CD4-positive, alpha-beta T cell treated with Interferon alpha-2 for 1 hour (primary cell): ENCODE results near the gene SH2B3.
A peak's percentile ranks its signal among the peaks of the same experiment; 100 is the strongest.
"Not testable (repeated sequence)": the region's sequence is repeated elsewhere in the genome, so short reads cannot be mapped to it uniquely, and the experiment has no call there.

Source experiments
- DNase-seq, 2 donors: peaks; one replicate each; pipeline ENCODE4 v3.0.0-alpha.2; 2020 to 2022

SH2B3 gene

DNA sequence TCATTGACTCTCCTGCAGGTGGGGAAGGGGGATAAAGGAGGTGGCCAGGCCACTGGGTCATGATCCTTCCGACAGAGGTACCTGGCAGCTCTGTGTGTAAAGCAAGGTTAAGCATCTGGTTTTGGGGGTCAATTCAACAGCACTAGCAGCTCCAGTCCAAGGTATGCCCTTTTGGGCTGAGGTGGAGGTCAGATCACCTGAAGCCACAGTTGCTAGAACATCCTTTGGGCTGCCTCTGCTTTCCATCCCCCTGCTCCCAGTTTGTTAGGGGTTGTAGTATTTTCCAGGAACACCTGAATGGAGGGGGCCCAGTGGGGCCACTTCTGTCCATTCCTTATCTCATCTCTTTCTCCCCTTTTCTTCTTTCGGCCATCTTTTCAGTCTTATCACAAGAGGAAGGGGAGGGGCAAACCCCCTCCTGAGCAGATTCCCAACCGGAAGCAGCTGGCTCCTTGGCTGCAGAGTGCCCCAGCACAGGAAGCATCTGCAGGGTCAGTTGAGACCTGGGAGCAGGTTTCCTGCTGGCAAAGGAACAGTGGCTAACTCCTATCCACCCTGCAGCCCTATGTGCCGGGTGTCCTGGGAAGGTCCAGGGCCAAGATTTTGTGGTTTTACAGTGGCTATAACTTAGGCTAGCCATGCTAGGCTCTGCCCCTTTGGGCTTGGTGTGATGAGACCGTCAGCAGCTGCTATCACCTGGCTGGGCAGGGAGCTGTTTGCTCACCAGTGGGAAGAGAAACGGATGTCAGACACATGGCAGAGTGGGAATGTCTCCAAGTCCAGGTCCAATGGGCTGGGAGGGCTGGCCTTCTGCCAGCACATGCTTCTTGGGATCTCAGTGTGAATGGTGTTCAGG lies 40.2 kb downstream of the SH2B3 start:
- no peak for DNase-seq

DNA sequence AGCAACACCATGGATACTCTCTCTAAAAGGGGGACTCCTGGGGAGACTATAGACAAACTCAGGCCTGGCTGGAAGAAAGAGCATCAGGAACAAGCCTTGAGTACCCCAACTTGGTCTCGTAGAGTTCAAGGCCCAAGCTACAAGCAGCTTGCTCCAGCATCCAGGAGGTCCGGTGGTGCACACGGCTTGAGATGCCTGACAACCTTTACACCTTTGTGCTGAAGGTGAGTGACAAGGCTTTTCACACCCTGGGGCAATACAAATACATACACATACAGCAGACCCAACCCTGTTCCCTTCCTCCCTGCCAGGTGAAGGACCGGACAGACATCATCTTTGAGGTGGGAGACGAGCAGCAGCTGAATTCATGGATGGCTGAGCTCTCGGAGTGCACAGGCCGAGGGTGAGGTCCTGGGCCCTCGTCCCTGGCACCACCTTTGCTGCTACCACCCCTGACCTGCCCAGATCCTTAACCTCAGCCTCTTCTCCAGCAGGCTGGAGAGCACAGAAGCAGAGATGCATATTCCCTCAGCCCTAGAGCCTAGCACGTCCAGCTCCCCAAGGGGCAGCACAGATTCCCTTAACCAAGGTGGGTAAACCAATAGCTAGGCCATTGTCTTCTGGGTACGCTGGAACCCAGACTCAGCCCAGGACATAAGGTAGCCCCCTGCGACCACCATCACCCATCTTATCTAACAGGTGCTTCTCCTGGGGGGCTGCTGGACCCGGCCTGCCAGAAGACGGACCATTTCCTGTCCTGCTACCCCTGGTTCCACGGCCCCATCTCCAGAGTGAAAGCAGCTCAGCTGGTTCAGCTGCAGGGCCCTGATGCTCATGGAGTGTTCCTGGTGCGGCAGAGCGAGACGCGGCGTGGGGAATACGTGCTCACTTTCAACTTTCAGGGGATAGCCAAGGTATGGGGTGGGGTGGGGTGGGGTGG lies 41.2 kb downstream of the SH2B3 start:
- DNase-seq = no peak

DNA sequence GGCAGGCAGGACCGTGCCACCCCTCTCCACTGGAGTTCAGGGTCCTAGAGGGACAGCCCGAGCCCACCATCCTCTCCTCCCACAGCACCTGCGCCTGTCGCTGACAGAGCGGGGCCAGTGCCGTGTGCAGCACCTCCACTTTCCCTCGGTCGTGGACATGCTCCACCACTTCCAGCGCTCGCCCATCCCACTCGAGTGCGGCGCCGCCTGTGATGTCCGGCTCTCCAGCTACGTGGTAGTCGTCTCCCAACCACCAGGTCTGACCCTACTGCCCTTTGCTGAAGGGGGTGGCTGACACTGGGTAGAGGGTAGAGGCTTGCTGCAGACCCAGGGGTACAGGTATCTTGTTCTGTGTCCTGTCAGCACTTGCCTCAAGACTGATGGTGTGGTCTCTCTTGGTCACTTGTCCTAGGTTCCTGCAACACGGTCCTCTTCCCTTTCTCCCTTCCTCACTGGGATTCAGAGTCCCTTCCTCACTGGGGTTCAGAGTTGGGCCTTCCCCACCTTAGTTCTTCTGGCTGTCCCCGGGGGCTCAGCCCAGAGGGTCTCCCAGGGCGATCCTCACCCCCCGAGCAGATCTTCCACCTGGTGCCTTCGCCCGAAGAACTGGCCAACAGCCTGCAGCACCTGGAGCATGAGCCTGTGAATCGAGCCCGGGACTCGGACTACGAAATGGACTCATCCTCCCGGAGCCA lies 42.0 kb downstream of the SH2B3 start:
- no peak for DNase-seq

DNA sequence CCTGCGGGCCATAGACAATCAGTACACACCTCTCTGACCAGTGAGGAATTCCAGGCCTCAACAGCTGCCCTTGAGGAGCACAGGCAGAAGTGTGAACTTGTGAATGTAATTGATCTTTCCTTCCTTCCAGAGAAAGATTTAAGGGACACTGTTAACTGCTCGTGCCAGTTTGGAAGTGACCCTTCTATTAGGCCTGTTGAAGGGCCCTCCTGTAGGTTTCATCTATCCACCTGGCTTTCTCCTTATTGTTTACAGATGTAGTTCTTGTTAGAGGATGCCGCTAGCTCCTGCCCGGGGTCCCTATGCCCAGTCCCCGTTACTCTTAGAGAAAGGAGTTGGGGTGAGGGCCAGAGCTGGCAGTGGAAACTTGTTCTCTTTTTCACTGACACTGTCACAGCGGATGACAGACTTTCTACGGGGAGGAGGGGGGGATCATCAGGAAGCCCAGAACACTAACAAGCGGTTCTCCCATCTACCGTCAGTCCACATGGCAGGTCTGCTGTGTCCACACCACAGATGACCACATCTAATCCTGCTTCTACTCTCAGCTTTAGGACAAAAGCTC lies 42.6 kb downstream of the SH2B3 start:
- DNase-seq = no peak

DNA sequence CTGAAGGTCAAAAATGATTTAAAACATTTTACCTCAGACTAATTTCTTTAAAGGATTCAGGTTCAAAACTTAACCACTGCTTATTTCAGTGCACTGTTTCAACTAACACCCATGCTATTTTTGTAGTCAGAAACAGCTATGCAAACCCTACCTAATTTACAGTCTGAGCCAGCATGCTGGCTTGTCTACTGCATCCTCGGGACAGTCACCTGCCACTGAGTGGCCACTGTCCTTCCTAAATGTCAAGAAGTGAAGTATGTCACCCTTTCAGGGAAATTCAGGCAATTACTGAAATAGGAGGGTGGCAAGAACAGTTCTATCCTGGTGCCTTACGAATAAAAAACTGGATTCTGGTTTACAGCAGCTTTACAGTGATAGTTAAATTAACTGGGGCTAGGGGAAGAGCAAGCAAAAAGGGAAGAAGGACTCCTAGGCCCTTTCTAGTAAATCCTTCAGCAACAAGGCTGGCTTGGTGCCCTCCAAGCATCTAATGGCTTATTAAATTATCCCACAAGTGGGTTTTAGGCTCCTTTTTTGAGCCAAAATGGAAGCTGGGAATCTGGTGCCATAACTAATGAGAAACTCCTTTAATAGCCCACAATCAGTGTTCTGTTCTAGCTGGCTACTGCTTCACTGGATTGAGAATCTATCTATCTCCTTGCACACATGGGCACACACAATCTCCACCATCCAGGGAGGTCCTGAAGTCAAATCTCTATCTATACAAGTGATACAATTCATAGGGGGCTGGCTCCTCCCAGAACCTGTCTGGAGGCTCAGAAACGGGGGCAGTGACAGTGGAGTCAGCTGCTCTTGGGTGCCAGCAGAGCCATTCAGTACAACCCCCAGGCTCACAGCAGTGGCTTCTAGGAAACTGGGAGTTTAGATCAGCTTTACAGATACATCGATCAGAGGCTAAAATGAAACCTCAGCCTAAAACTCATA lies 43.4 kb downstream of the SH2B3 start:
- DNase-seq = peak in 1 of 2 donors; percentile 45

DNA sequence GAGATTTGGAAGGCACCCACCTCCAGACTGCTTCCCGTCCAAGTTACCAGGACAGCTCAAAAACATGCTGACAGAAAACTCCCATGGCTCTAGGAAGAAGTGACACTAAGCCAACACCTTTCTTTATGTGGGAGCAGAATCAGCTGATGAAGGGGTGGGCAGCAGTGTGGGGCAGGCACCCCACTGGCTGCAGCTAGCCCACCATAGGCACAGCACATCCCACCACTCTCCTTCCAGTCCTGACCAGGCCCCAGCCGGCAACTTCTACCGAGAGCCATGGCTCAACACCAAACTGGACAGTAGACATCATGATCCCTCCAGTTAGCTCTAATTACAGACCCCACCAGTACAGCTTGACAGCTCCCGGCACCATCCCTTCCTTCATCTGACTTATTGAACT lies 45.0 kb downstream of the SH2B3 start:
- no peak for DNase-seq

DNA sequence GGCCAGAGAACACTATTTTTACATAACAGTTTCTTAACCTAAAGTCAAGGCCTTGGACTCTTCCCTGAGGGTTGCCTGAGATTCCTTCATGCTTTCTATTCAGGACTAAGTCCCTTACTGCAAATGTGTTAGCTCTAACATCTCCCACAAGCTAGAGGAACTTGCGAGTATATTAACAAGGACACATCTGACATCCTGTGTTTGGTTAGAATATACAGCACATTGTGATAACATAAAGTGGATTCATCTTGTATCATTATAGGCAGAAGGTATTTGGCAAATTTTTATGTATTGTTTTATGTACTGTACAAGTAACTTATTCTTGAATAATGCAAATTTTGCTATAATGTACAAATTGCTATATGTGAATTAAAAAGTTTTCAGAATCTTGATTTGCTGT lies 45.5 kb downstream of the SH2B3 start:
- DNase-seq = no peak

DNA sequence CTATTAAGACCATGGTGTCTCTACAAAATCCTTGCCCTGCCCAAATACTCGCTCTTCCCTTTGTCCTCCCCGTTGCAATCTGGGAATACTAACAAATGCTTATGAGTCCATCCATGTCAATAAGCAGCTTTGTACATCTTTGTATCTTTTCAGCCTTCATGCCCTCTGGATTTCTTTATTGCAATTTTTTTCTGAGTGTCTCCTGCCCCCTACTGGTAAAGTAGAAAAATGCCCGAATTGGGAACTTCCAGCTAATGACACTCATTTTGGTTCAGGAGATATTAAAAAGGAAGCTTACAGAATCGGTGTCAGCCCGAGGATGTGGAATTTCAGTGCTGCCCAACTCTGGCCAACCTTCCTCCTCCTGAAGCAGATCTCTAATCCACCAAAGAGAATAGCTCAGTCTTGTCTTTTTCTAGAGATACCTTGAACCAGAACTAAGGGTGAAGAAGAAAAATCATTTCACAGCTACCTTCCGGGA lies 46.0 kb downstream of the SH2B3 start:
- peak in 1 of 2 donors; percentile 82 for DNase-seq

DNA sequence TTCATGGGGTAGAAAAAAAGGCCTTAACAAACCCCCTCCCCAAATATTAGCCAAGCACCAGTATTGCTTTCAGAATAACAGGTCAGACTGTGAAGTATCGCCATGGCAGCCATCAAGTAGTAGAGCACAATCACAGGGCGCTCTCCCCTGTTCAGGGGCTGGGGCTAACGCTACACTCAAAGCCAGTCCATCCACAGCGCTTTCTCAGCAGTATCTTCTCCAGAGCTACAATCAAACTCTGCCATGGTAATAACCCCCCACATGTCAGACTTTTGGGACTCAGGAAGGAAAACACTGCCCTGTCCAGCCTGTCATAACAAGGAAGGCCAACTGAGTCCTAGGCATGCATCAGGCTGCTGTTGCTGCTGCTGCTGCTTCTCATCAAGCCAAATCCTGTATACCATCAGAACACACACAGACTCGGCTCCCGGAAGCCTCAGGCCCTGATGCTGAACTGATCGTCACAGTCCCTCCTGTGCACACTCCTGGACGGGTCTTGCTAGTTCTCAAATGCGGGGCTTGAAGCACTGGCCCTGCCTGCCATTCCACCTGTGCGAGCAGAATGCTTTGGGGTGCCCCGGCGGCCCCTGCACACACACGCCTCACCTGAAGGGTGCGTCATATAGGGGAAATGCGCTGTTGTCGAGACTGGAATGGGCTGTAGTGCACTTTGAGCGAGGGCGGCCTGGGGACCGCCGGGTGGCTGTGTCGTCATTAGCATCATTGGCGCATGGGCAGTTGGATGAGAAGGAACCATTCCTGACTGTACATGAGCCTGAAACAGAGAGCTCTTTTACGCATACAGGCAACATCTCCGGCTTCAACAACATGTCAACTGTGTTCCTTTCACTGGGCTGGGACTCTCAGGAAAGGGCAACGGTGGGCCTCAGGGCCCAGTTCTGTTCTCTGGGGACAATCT lies 47.6 kb downstream of the SH2B3 start:
- DNase-seq = no peak

DNA sequence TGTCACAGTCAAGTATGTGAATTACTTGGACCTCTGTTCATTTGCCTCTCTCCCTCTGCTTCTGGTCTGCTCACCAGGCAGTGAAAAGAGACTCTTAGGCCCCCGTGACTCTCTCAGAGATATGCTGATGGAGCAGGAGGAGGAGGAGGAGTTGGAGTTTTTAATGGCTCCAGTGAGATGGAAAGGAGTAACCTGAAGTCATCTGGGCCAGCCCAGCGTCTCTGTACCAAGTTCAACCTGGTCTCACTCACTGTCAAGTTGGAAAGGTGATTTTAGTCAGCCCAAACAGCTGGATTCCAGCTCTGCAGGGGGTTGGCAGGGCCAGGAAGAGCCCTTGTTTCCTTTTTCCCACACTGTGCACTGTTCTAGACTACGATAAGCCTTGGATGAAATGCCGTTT lies 48.6 kb downstream of the SH2B3 start:
- DNase-seq = no peak

DNA sequence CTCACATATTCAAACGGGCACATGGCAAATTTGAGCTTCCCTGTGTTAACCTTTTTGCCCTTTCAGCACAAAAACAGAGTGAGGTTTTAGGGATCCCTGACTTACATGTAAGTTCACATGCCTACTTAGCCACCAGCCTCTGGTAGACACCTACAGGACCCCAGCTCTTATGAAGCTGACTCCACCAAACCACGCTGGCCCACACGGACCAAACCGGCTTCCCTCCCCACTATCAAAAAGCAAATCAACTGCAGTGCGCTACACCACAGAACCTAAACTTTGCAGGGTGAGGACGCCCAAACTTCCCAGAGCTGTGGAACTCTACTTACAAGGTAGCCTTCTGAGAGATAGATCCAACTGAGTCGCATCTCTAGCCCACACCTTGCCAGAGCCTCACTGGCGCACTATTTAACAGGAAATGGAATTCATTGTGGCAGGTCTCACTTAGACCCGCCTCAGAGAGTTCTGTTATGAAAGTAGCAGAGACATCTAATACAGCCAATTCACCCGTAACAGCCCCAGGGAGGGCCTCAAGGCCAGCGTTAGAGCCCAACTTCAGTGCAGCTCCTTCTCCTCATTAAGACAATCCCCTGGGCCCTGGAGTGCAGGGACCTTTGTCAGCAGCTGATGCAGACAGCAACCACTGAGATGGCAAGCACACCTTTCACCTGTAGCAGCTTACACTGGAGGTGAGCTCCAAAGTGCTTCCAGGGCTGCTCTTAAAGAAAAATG lies 49.2 kb downstream of the SH2B3 start:
- DNase-seq = no peak

DNA sequence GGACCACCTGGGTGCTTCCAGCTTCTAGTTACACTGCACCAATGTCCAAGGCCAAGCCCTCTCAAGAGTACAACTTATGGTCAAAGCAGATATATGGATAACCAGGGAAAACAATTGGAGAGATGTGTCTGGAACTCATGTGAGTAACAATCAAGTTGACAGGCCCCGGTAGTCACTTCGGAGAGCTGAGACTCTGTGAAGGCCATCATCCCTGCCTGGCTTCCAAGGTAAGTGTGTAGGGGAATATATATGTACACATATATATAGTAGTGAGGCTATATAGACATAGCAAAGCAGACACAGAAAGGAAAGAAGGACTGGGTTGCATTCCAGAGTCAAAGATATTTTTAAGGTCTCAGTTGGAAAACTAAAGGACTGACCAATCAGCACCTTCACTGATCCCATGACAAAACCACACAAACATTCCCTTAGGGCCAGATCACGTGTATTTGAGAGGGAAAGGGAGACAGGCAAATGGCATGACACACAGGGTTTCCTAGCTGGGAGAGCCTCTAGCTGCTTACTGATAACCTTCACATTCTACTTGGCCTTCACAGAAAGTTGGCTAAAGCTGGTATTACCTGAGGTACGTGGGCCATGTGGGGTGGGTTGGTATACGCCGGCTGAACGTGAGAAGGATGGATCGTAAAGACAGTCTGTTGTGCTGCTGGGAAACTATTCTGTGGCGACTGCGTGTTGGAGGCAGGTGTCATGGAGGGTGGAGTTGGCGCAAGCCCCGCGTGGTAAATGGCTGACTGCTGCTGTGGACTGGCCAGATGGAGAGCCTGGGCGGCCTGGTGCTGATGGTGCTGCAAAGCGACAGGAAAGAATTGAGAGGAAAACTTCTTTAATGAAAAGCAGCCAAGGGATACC lies 50.0 kb downstream of the SH2B3 start:
- DNase-seq = no peak

DNA sequence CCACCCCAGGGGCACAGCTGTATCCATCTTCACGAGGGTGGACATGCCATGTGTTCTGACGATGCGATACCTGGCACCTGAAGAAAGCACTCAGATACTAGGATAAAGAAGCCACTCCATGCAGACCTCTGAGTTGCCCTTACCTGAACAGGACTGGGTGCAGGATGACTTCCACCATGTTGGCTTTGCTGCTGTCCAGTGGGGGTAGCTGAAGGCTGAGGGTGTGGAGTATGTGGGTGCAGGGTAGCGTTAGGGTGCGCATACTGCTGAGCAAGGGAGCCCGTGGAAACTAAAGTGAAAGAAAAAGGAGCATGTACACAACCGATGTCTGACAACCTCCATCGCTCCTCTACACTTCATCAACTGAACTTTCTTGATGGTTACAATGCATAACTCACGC lies 51.3 kb downstream of the SH2B3 start:
- no peak for DNase-seq

DNA sequence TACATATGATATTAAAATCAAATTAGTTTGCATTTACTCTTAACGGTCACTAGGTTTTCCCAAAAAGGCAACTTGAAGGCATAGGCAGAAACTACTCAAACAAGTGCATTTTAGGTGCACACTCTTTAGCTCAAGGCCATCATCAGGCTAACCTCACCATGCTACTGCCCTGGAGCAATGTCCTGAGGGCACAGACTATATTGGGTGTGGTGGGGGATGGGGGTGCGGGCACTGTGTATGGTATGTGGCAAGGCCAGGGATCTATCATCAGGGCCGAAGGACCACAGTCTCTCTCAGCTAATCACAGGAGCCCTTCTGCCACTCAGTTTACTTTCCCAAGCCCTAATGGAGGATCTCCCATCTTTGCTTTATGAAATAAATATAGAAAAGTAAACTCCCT lies 51.9 kb downstream of the SH2B3 start:
- no peak for DNase-seq

DNA sequence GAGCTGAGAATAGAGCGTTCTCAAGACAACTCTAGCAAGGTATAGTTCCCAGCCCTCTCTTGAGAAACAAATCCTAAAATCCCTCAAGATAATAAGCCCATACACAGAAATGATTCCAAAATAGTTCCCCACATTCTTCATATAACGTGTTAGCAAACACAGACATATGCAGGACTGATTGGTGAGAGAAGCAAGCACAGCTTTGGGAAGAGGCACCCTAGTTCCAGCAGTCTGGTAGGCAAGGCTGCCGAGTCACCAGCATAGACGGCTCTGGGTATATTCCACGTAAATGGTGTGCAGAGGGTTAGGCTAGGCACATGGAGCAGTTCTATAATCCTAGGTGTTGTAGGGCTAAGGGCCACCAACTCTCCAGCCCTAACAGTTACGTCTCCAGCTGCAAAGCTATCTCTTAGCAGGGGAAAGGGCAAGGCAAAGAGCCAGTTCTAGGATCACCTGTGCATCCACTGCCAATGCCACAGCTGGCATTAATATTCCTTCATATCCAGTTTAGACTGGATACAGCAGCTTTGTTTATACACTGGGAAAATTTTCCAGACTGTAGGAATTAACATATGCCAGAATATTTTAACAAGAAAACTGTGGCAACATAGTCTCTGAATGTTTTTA lies 52.9 kb downstream of the SH2B3 start:
- DNase-seq = no peak

DNA sequence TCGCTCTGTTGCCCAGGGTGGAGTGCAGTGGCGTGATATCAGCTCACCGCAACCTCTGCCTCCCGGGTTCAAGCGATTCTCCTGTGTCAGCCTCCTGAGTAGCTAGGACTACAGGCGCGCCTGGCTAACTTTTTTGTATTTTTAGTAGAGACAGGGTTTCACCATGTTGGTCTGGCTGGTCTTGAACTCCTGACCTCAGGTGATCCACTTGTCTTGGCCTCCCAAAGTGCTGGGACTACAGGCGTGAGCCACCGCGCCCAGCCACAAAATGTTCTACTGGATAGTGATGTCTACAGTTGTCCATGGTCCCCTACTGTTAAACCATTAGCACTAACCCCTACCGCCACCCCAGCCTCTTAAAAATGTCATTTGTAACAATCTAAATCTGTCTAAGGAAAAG lies 54.4 kb downstream of the SH2B3 start:
- DNase-seq = not testable (repeated sequence)

DNA sequence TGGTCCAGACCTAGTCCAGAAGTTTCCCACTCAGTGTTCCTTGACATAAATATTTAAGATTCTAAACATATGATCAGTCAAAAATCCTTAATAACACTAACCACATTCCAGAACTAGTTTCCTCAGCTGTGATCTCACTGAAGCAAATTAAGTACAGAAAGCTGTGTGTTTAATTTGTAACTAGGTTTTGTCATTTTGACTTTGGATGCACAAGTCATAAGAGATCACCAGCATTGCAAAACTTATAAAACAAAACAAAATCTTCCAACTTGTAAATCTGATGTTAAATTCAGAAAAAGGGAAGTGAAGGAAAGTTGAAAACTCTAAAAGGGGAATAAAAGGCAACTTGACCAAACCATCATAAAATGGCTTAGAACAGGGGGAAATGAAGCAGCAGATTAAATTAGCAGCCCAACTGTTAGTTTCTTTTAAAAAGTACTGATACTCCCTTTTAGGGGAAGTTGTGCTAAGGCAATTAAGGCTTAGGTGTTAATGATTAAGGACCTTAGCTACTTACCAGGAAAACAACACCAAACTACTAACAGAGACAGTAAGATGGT lies 56.6 kb downstream of the SH2B3 start:
- no peak for DNase-seq
